ENCODE measurements around the gene SIRT5. TPM values are rescaled to one million over a fixed set of nuclear protein-coding genes. Genes with fewer than 3 reads are reported as not detected.

SIRT5 gene
- polyA plus RNA-seq, 1 experiment, result 5.3 TPM

DNA sequence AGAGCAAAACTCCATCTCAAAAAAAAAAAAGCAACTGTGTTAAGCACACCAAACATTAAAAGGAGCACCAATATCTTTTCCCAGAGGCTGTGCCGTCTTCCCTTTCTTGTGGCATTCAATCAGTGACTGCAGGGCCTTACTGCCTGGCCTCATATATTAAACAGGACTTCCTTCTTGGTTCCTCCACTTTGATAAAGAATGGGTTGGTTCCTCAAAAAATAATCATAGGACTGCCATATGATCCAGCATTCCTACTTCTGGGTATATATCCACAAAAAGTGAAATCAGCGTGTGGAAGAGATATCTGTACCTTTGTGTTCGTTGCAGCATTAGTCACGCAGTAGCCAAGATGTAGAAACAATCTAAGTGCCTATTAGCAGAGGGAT is 46.7 kb upstream of the SIRT5 start:
- TF ChIP-seq, protein P1, sequence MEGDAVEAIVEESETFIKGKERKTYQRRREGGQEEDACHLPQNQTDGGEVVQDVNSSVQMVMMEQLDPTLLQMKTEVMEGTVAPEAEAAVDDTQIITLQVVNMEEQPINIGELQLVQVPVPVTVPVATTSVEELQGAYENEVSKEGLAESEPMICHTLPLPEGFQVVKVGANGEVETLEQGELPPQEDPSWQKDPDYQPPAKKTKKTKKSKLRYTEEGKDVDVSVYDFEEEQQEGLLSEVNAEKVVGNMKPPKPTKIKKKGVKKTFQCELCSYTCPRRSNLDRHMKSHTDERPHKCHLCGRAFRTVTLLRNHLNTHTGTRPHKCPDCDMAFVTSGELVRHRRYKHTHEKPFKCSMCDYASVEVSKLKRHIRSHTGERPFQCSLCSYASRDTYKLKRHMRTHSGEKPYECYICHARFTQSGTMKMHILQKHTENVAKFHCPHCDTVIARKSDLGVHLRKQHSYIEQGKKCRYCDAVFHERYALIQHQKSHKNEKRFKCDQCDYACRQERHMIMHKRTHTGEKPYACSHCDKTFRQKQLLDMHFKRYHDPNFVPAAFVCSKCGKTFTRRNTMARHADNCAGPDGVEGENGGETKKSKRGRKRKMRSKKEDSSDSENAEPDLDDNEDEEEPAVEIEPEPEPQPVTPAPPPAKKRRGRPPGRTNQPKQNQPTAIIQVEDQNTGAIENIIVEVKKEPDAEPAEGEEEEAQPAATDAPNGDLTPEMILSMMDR (IDR thresholded peaks at IDR 0.05; ENCODE audit: low read depth, low read length), result no peak
- POLR2A ChIA-PET, result no interaction called here

DNA sequence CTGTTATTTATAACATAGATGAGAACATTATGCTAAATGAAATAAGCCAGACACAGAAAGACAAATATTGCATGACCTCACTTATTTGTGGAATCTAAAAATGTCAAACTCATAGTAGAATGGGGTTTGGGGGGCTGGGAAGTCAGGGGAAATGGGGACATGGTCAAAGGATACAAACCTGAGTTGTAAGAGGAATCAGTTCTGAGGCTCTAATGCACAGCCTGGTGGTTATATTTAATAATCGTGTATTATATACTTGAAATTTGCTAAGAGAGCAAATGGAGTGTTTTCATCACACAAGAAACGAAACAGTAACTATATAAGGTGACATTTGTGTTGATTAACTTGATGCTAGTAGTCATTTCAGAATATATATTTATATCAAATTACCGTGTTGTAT is 46.2 kb upstream of the SIRT5 start:
- TF ChIP-seq, protein P1 (IDR thresholded peaks at IDR 0.05; ENCODE audit: low read depth, low read length), result no peak; the same call in 1 of the 2 replicates
- H3K27me3 ChIP-seq (ENCODE audit: control insufficient read depth, insufficient read depth, low read length), result peaks cover 7% of the 10 kb centered on the region
- ChIA-PET CTCF (no interaction called here), POLR2A (no interaction called here)
- no peaks in the 10 kb centered on the region for H3K9me3 ChIP-seq (ENCODE audit: control insufficient read depth, insufficient read depth, low read length)
- H3K4me3 ChIP-seq (ENCODE audit: low read depth, low read length), result no peak overlapping the region
- H3K27ac ChIP-seq (ENCODE audit: low read depth, low read length), result no peak overlapping the region
- no peak for DNase-seq (ENCODE audit: low read depth, low spot score)

More for the DNA sequence above, 46.7 kb upstream of the SIRT5 start:
- Histone ChIP-seq H3K27me3 (ENCODE audit: control insufficient read depth, insufficient read depth, low read length) (peaks cover 5% of the 10 kb centered on the region), H3K27ac (ENCODE audit: low read depth, low read length) (no peak overlapping the region), H3K9me3 (ENCODE audit: control insufficient read depth, insufficient read depth, low read length) (no peaks in the 10 kb centered on the region), H3K4me3 (ENCODE audit: low read depth, low read length) (no peak overlapping the region)
- CTCF ChIA-PET, result no interaction called here
- DNase-seq (ENCODE audit: low read depth, low spot score), result no peak

DNA sequence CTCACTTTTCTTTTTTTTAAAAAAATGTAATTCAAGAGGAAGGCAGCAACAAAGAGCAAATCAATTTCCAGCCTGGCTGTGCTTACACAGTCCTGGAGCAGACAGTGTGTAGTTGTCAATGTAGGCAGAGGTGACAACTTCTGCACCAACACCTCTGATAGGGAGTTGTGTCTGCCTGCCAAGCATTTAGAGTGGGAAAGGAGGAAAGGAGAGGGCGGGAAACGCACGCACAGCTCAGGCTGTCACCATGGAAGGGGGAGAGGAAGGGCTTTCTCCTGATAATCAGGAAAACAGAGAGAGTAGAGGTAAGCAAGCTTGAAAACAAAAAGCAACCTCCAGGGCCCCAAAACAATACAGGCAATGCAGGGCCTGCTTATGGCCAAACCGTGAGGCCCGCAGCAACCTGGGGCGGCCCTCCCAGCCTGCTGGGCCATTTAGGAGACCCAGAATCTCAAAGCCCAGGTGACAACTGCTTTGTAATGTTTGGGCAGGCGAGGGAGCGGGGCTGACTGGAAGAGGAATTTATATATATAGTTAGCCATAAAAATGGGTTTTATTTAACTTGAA is 45.5 kb upstream of the SIRT5 start:
- TF ChIP-seq, protein P1 (IDR thresholded peaks at IDR 0.05; ENCODE audit: low read depth, low read length), result no peak
- no peak for DNase-seq (ENCODE audit: low read depth, low spot score)
- Histone ChIP-seq H3K27ac (ENCODE audit: low read depth, low read length) (no peak overlapping the region), H3K4me3 (ENCODE audit: low read depth, low read length) (no peak overlapping the region), H3K27me3 (ENCODE audit: control insufficient read depth, insufficient read depth, low read length) (peaks cover 7% of the 10 kb centered on the region), H3K9me3 (ENCODE audit: control insufficient read depth, insufficient read depth, low read length) (no peaks in the 10 kb centered on the region)
- POLR2A ChIA-PET, result no interaction called here
- CTCF ChIA-PET, result interaction anchor here (0.9 kb wide), 1 partner anchor 9 kb away, joined by 3 read pairs; no protein-coding TSS in a partner anchor

DNA sequence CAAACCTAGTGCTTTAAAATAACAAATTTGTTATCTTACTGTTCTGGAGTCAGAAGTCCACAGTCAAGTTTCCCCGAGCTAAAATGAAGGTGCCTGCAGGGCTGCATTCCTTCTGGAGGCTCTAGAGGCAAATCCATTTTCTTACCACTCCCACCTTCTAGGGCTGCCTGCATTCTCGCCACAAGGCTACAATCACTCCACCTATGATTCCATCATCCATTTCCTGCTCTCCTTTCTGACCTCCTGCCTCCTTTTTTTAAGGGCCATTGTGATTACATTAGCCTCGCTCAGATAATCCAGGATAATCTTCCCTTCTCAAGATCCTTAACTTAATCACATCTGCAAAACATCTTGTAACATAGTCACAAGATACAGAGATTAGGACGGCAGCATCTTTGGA is 42.4 kb upstream of the SIRT5 start:
- no peak overlapping the region for H3K27ac ChIP-seq (ENCODE audit: low read depth, low read length)
- ChIA-PET POLR2A (no interaction called here), CTCF (no interaction called here)
- TF ChIP-seq, protein P1 (IDR thresholded peaks at IDR 0.05; ENCODE audit: low read depth, low read length), result no peak
- no peak overlapping the region for H3K4me3 ChIP-seq (ENCODE audit: low read depth, low read length)
- H3K27me3 ChIP-seq (ENCODE audit: control insufficient read depth, insufficient read depth, low read length), result peaks cover 7% of the 10 kb centered on the region
- no peak for DNase-seq (ENCODE audit: low read depth, low spot score)
- no peaks in the 10 kb centered on the region for H3K9me3 ChIP-seq (ENCODE audit: control insufficient read depth, insufficient read depth, low read length)

DNA sequence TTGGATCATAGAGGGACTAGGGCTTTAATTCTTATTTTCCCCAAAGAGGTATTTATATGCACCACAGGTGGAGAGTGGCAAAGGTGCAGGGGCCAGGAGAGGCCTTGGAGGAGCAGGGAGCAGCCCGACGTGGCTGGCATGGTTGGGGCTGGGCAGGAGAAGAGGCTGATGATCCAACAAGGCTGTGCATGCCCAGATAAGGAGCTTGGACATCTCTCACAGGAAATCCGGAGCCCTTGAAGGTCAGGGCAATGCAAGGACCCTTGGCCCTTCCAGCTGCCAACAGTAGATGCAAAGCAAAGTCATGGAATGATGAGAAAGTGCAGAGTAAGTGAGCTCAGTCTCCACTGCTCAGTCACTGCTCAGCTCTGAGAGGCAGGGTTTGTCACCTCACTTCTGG is 39.9 kb upstream of the SIRT5 start:
- DNase-seq (ENCODE audit: low read depth, low spot score), result no peak
- H3K9me3 ChIP-seq (ENCODE audit: control insufficient read depth, insufficient read depth, low read length), result no peaks in the 10 kb centered on the region
- H3K27ac ChIP-seq (ENCODE audit: low read depth, low read length), result no peak overlapping the region
- ChIA-PET POLR2A (no interaction called here), CTCF (interaction anchor here (1.3 kb wide), 1 partner anchor 197 kb away, joined by 3 read pairs; no protein-coding TSS in a partner anchor)
- TF ChIP-seq, protein P1 (IDR thresholded peaks at IDR 0.05; ENCODE audit: low read depth, low read length), result no peak
- peaks cover 9% of the 10 kb centered on the region for H3K27me3 ChIP-seq (ENCODE audit: control insufficient read depth, insufficient read depth, low read length)
- H3K4me3 ChIP-seq (ENCODE audit: low read depth, low read length), result no peak overlapping the region
